A673 (cell line): ENCODE measurements around the gene ARID3B. TPM values are rescaled to one million over a fixed set of nuclear protein-coding genes. Genes with fewer than 3 reads are reported as not detected.

Experiments used
- BruUV-seq: library from RNA; stranded (reverse); fragments of 400-500 nt; replicated peaks from 2 replicates; lab custom pipeline; 2021; lab: Mats Ljungman, UMichigan
- CTCF ChIA-PET: fragments of 300-600 bp; sonication (Branson Sonifier 250); formaldehyde crosslinking; loops from one replicate; lab custom pipeline; 2022; ENCODE audit warnings: antibody characterized with exemption; lab: Charles Lee
- POLR2A ChIA-PET: fragments of 300-600 bp; sonication (Branson Sonifier 250); formaldehyde crosslinking; loops from one replicate; lab custom pipeline; 2022; ENCODE audit warnings: antibody characterized with exemption; ENCODE audit not compliant: low non-redundant PET; lab: Charles Lee
- DNase-seq: peaks from one replicate; pipeline ENCODE4 v3.0.0-alpha.2; 2015; ENCODE audit warnings: low spot score
- H3K27ac ChIP-seq: fragments of 200-600 bp; sonication (generic); 2 replicates; pipeline ENCODE4 v1.5.1; 2016; ENCODE audit warnings: mixed run types, low read depth, mild to moderate bottlenecking, mixed read lengths, antibody characterized with exemption, low read length; ENCODE audit not compliant: poor library complexity, severe bottlenecking
- H3K27me3 ChIP-seq: fragments of 200-600 bp; sonication (generic); replicated peaks from 2 replicates; pipeline ENCODE4 v1.6.1; 2017; ENCODE audit warnings: mixed run types, low read depth, mild to moderate bottlenecking, mixed read lengths, antibody characterized with exemption, low read length; ENCODE audit not compliant: insufficient read depth, poor library complexity
- H3K36me3 ChIP-seq: fragments of 200-600 bp; sonication (generic); 2 replicates; pipeline ENCODE4 v1.6.1; 2016; ENCODE audit warnings: mixed run types, mild to moderate bottlenecking, mixed read lengths, antibody characterized with exemption, low read length; ENCODE audit not compliant: insufficient read depth, poor library complexity, severe bottlenecking
- H3K4me1 ChIP-seq: fragments of 200-600 bp; sonication (generic); 2 replicates; pipeline ENCODE4 v1.6.1; 2017; ENCODE audit warnings: mixed run types, mild to moderate bottlenecking, mixed read lengths, antibody characterized with exemption, low read length; ENCODE audit not compliant: insufficient read depth, poor library complexity, severe bottlenecking
- H3K4me3 ChIP-seq: fragments of 200-600 bp; sonication (generic); 2 replicates; pipeline ENCODE4 v1.5.1; 2016; ENCODE audit warnings: low read depth, mixed run types, mild to moderate bottlenecking, mixed read lengths, low read length; ENCODE audit not compliant: poor library complexity, severe bottlenecking
- H3K9me3 ChIP-seq: fragments of 200-600 bp; sonication (generic); 2 replicates; pipeline ENCODE4 v1.6.1; 2016; ENCODE audit warnings: mixed run types, low read depth, mild to moderate bottlenecking, mixed read lengths, antibody characterized with exemption, low read length; ENCODE audit not compliant: poor library complexity, severe bottlenecking
- CTCF ChIP-seq: fragments of 300-800, 200-600 bp; sonication (generic); conservative IDR thresholded peaks from 2 replicates; pipeline ENCODE4 v1.5.1; 2017; ENCODE audit warnings: low read depth, mild to moderate bottlenecking, antibody characterized with exemption, low read length, moderate library complexity, mixed read lengths
- EZH2 ChIP-seq: fragments of 200-600 bp; sonication (generic); IDR thresholded peaks from 2 replicates; pipeline ENCODE4 v1.6.1; 2017; ENCODE audit warnings: borderline replicate concordance, low read depth, mild to moderate bottlenecking, mixed read lengths, antibody characterized with exemption, low read length; ENCODE audit not compliant: poor library complexity, severe bottlenecking
- intact Hi-C: fragments of 100-400 bp; cut with micrococcal nuclease; formaldehyde crosslinking; loops from one replicate; pipeline ENCODE4 v1.10.0; 2022; ENCODE audit not compliant: unreplicated experiment
- total RNA-seq: library from RNA; stranded (reverse); gene quantifications from 2 replicates; pipeline ENCODE4 v1.2.3, GENCODE V29; 2021

ARID3B gene
- total RNA-seq, 1 experiment from 2014 or later: 18.3 TPM

GRCh38 chr15:74626752-74627692, 86.0 kb downstream of the ARID3B start:
- no peak for DNase-seq
- no peak for TF ChIP-seq EZH2
- TF ChIP-seq CTCF: no peak
- H3K4me3 ChIP-seq: no peak overlapping the region
- no TSS peak for BruUV-seq
- no peak overlapping the region for H3K27ac ChIP-seq
- ChIA-PET CTCF (interaction anchor here (1.2 kb wide), 1 partner anchor 144 kb away, joined by 3 read pairs; no protein-coding TSS in a partner anchor), POLR2A (no interaction called here)
- no peaks in the 10 kb centered on the region for H3K27me3 ChIP-seq
- no peaks in the 10 kb centered on the region for H3K4me1 ChIP-seq
- no peaks in the 10 kb centered on the region for H3K9me3 ChIP-seq
- intact Hi-C loops: no loop called here
- peaks cover 93% of the 10 kb centered on the region for H3K36me3 ChIP-seq

DNA sequence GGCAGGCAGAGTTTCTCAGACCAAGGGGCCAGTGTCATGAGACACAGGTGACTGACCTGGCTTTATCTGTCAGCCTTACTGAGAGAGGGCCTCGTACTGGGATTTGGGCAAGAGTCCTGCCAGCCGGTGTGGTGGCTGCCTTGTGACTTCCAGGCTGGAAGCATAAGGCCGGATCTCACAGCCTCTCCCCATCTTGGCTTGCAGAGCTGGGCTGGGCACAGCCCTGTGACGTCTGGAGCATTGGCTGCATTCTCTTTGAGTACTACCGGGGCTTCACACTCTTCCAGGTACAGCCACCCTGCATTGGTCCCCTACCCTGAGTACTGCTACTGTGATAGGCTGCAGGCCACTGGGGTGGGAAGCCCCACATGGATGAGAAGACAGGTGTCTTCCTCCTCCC, 86.7 kb downstream of the ARID3B start:
- H3K4me1 ChIP-seq: no peaks in the 10 kb centered on the region
- no peak overlapping the region for H3K27ac ChIP-seq
- ChIA-PET POLR2A (no interaction called here), CTCF (interaction anchor here (1.2 kb wide), 1 partner anchor 143 kb away, joined by 3 read pairs; no protein-coding TSS in a partner anchor)
- no TSS peak for BruUV-seq
- no peak overlapping the region for H3K4me3 ChIP-seq
- H3K9me3 ChIP-seq: no peaks in the 10 kb centered on the region
- intact Hi-C loops: no loop called here
- DNase-seq: no peak
- H3K36me3 ChIP-seq: peaks cover 93% of the 10 kb centered on the region
- TF ChIP-seq EZH2 (no peak), CTCF (no peak)
- H3K27me3 ChIP-seq: no peaks in the 10 kb centered on the region

DNA sequence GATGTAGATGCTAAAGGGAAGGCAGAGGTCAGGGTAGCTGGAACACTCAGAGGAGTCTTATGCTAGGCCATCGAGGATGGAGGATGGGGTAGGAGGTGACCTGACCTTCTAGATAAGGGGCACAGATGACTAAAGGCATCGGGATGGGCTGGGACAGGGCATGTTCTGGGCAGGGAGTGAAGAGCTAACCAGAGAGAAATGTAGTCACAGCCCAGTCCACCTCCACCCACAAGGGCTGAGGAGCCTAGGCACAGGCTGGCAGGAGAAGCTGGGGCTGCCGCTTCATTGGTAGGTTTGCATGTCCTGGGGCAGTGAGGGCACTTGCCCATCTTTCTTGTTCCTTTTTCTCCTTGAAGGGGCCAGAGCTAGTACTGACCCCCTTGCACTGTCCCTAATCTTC, 87.2 kb downstream of the ARID3B start:
- POLR2A ChIA-PET: no interaction called here
- CTCF ChIA-PET: interaction anchor here (1.2 kb wide), 1 partner anchor 143 kb away, joined by 3 read pairs; no protein-coding TSS in a partner anchor
- Histone ChIP-seq H3K27me3 (no peaks in the 10 kb centered on the region), H3K27ac (no peak overlapping the region), H3K36me3 (peaks cover 91% of the 10 kb centered on the region), H3K9me3 (no peaks in the 10 kb centered on the region), H3K4me3 (no peak overlapping the region), H3K4me1 (no peaks in the 10 kb centered on the region)
- DNase-seq: no peak
- intact Hi-C loops: no loop called here
- TF ChIP-seq CTCF (no peak), EZH2 (no peak)
- BruUV-seq: no TSS peak
